ENCODE results near the gene KCNJ15. TPM values are rescaled to one million over a fixed set of nuclear protein-coding genes. Genes with fewer than 3 reads are reported as not detected.

KCNJ15 gene
- total and polyA plus RNA-seq, 2 experiments from 2014 or later, result not detected

DNA sequence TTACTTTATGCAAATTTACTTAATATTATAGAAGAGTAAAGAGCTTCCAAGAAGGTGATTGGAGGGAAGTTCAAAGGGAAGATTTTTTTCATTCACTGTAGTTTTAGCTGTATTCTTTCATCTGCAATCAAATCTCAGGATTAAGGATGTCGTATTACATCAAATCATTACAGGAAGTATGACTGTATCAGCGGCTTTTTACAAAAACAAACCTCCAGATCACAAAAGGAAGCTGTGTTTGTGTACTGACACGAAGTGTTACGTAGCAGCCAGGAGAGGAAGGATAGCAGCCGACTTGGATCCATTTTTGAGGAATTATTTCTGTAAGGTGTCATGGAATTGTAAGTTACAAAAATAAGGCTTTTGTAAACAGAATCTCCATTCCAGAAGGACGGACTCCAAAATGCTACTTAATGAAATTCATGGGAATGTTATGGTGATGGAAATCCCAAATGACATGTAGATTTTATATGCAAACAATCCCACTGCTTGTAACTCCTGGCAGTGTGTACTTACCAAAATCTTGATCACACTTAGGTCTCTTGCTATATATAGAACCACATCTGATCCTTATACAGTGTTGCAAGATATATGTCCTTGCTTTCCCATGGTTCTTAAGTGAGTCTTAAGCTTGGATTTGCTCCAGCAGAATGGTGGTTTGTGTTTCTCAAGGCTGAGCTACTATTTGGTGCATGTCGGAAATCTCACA lies 49.8 kb downstream of the KCNJ15 start:
- H3K27me3 ChIP-seq, result no peaks in the 10 kb centered on the region
- H3K36me3 ChIP-seq, result no peaks in the 10 kb centered on the region
- no peak overlapping the region for H3K4me3 ChIP-seq
- DNase-seq (ENCODE audit: low read depth in 1 of 2, low spot score in 1 of 2), result peak in 1 of 2 donors; percentile 96
- peaks cover 2% of the 10 kb centered on the region for H3K4me1 ChIP-seq (ENCODE audit: low read depth)
- H3K27ac ChIP-seq, result no peak overlapping the region
- H3K9me3 ChIP-seq (ENCODE audit: low read depth), result no peaks in the 10 kb centered on the region
- TF ChIP-seq, protein P1, sequence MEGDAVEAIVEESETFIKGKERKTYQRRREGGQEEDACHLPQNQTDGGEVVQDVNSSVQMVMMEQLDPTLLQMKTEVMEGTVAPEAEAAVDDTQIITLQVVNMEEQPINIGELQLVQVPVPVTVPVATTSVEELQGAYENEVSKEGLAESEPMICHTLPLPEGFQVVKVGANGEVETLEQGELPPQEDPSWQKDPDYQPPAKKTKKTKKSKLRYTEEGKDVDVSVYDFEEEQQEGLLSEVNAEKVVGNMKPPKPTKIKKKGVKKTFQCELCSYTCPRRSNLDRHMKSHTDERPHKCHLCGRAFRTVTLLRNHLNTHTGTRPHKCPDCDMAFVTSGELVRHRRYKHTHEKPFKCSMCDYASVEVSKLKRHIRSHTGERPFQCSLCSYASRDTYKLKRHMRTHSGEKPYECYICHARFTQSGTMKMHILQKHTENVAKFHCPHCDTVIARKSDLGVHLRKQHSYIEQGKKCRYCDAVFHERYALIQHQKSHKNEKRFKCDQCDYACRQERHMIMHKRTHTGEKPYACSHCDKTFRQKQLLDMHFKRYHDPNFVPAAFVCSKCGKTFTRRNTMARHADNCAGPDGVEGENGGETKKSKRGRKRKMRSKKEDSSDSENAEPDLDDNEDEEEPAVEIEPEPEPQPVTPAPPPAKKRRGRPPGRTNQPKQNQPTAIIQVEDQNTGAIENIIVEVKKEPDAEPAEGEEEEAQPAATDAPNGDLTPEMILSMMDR (IDR thresholded peaks at IDR 0.05; ENCODE audit: low read depth, low read length), result no peak

DNA sequence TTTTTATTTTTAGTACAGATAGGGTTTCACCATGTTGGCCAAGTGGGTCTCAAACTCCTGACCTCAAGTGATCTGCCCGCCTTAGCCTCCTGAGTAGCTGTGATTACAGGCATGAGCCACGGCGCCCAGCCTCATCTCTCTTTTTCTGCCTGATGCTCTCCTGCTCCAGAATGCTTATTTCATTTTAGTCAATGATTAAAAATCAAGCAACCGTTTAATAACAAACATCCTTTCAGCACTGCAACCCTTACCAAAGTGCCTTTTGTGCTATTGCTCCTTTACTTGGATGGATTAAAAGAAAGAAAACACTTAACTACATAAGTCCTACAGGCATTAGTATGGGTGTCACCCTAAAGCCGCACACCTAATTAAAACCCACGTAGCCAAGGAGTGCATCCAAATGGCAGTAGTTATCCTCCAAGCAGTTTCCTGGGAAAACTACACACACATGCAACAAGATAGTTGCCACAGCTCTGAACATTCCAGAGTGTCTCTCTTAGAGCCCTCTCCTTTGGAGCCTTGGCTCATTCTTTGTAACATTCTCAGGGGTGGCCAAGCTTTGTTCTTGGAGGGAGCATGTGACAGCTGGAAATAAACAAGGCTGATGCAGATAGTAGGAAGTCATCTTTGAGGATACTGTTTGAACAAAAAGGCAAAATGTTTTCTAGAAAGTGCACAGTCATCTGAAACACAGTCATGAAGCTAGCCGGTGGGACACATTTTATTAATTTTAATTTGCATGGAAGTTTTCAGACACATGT lies 51.2 kb downstream of the KCNJ15 start:
- DNase-seq (ENCODE audit: low read depth in 1 of 2, low spot score in 1 of 2), result peak in 1 of 2 donors; percentile 70
- TF ChIP-seq, protein P1 (IDR thresholded peaks at IDR 0.05; ENCODE audit: low read depth, low read length), result no peak
- Histone ChIP-seq H3K27me3 (no peaks in the 10 kb centered on the region), H3K4me3 (no peak overlapping the region), H3K36me3 (no peaks in the 10 kb centered on the region), H3K27ac (no peak overlapping the region), H3K9me3 (ENCODE audit: low read depth) (no peaks in the 10 kb centered on the region), H3K4me1 (ENCODE audit: low read depth) (peaks cover 2% of the 10 kb centered on the region)

GRCh38 chr21:38308532-38309119 lies 51.8 kb downstream of the KCNJ15 start:
- peaks cover 2% of the 10 kb centered on the region for H3K4me1 ChIP-seq (ENCODE audit: low read depth)
- no peaks in the 10 kb centered on the region for H3K36me3 ChIP-seq
- H3K27me3 ChIP-seq, result no peaks in the 10 kb centered on the region
- TF ChIP-seq, protein P1 (IDR thresholded peaks at IDR 0.05; ENCODE audit: low read depth, low read length), result no peak
- peak in 1 of 2 donors; percentile 90 for DNase-seq (ENCODE audit: low read depth in 1 of 2, low spot score in 1 of 2)
- no peak overlapping the region for H3K27ac ChIP-seq
- H3K9me3 ChIP-seq (ENCODE audit: low read depth), result no peaks in the 10 kb centered on the region
- H3K4me3 ChIP-seq, result no peak overlapping the region

GRCh38 chr21:38310646-38311485 lies 54.1 kb downstream of the KCNJ15 start:
- H3K27me3 ChIP-seq, result no peaks in the 10 kb centered on the region
- H3K4me3 ChIP-seq, result no peak overlapping the region
- peaks cover 2% of the 10 kb centered on the region for H3K4me1 ChIP-seq (ENCODE audit: low read depth)
- H3K9me3 ChIP-seq (ENCODE audit: low read depth), result no peaks in the 10 kb centered on the region
- no peaks in the 10 kb centered on the region for H3K36me3 ChIP-seq
- DNase-seq (ENCODE audit: low read depth in 1 of 2, low spot score in 1 of 2), result peak in 1 of 2 donors; percentile 87
- TF ChIP-seq, protein P1 (IDR thresholded peaks at IDR 0.05; ENCODE audit: low read depth, low read length), result no peak
- no peak overlapping the region for H3K27ac ChIP-seq

DNA sequence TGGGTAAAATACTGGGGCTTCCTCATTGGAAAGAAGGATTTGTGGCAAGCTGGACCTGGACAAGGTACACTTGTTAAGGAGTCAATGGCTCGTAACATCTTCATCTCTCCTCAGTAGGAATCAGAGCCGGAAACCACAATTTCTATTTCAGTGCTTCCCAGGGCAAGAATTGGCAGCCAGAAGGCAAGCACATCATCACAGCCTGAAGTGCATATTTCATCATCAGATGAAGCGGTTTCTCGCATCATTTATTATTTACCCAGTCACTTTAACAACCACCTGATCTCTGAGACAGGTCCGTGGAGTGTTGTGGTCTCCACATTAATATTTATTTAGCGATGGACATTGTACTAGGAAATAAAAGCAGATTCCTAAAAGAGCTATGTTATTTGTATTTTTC lies 55.0 kb downstream of the KCNJ15 start:
- H3K4me1 ChIP-seq (ENCODE audit: low read depth), result peaks cover 2% of the 10 kb centered on the region
- no peaks in the 10 kb centered on the region for H3K36me3 ChIP-seq
- no peaks in the 10 kb centered on the region for H3K9me3 ChIP-seq (ENCODE audit: low read depth)
- TF ChIP-seq, protein P1 (IDR thresholded peaks at IDR 0.05; ENCODE audit: low read depth, low read length), result no peak
- no peak overlapping the region for H3K27ac ChIP-seq
- peak in 1 of 2 donors; percentile 38 for DNase-seq (ENCODE audit: low read depth in 1 of 2, low spot score in 1 of 2)
- no peaks in the 10 kb centered on the region for H3K27me3 ChIP-seq
- H3K4me3 ChIP-seq, result no peak overlapping the region
